Heart right ventricle (tissue), 16 donors: ENCODE data around the gene PDIA5. TPM values are rescaled to one million over a fixed set of nuclear protein-coding genes. Genes with fewer than 3 reads are reported as not detected.
A peak's percentile ranks its signal among the peaks of the same experiment; 100 is the strongest.

Experiments
- ATAC-seq, 8 donors: fragments of 200-7000 bp; cut with Tn5 transposase; one replicate each; pipeline ENCODE4 v1.9.1; 2020; ENCODE audit warnings: mild to moderate bottlenecking in 8 of 8, moderate library complexity in 8 of 8, moderate number of reproducible peaks in 1 of 8
- DNase-seq, 2 donors: peaks; one replicate each; pipeline ENCODE4 v3.0.0-alpha.2; 2020
- H3K27ac ChIP-seq, 10 donors: fragments of 200-600 bp; sonication (generic) in 2 of 10; one replicate each; pipeline versions ENCODE4 v1.5.0 to v1.8.0; 2020 to 2022; ENCODE audit warnings: mild to moderate bottlenecking in 3 of 10
- H3K27me3 ChIP-seq, 7 donors: fragments of 200-600 bp; one replicate each; pipeline ENCODE4 v1.8.0; 2021 to 2022; ENCODE audit warnings: mild to moderate bottlenecking in 2 of 7
- H3K36me3 ChIP-seq, 9 donors: fragments of 200-600 bp; sonication (generic) in 1 of 9; one replicate each; pipeline versions ENCODE4 v1.5.0 to v1.8.0; 2020 to 2022; ENCODE audit warnings: mild to moderate bottlenecking in 2 of 9
- H3K4me1 ChIP-seq, 9 donors: fragments of 200-600 bp; sonication (generic) in 1 of 9; one replicate each; pipeline versions ENCODE4 v1.5.0 to v1.8.0; 2020 to 2022; ENCODE audit warnings: mild to moderate bottlenecking in 4 of 9
- H3K4me3 ChIP-seq, 10 donors: fragments of 200-600 bp; sonication (generic) in 2 of 10; one replicate each; pipeline versions ENCODE4 v1.5.0 to v1.8.0; 2020 to 2022; ENCODE audit warnings: mild to moderate bottlenecking in 7 of 10, moderate library complexity in 2 of 10
- H3K9me3 ChIP-seq, 11 donors: fragments of 200-600 bp in 10 of 11; sonication (generic) in 2 of 11; one replicate each; pipeline versions ENCODE4 v1.5.0 to v1.8.0; 2013 to 2022; ENCODE audit warnings: mild to moderate bottlenecking in 2 of 11, control low read depth in 1 of 11, moderate library complexity in 1 of 11
- CTCF ChIP-seq, 9 donors: fragments of 200-600 bp; sonication (generic) in 2 of 9; IDR thresholded peaks; one replicate each; pipeline versions ENCODE4 v1.5.0 to v1.8.0; 2021 to 2022; ENCODE audit warnings: antibody characterized with exemption in 9 of 9, mild to moderate bottlenecking in 5 of 9, moderate library complexity in 1 of 9
- WGBS, 2 donors: extraction: QIAGEN DNeasy Blood & Tissue Kit; methylation state at CpG; one replicate each; pipeline ENCODE4 v1.1.7; 2013; ENCODE audit warnings: inconsistent platforms in 1 of 2; 5-methylcytosine and 5-hydroxymethylcytosine counted together
- intact Hi-C, 10 donors: fragments of 100-400 bp; cut with DNase I; formaldehyde crosslinking; loops; one replicate each; pipeline versions ENCODE4 v1.11.1 to v1.14.2; 2022
- polyA plus RNA-seq, 2 donors: library from polyadenylated mRNA; stranded (reverse); fragments of 200-250 nt; gene quantifications; one replicate each; pipeline ENCODE4 v1.2.3, GENCODE V29; 2013
- total RNA-seq, 10 donors: library from RNA; stranded (reverse); fragmentation: NEBNext Ultra II Directional in 3 of 10; extraction: Animal tissue kit (Norgen Biotek cat#: 25700) in 3 of 10; gene quantifications; one replicate each; pipeline versions ENCODE4 v1.2.1 to v1.2.4, GENCODE V29; 2021 to 2023
- donor health status: Arrhythmogenic right ventricular cardiomyopathy.
- donor health status: ischemic (EF 13 %, LVEDD 7.1; RV severe dilation, severe dysfunction).
- donor health status: healthy with polysubstance abuse.
- donor health status: DM: no; HTN: yes; CAD: no.
- donor health status: DM: no; HTN: no; CAD: no.
- donor health status: ischemic (EF 25% LVEDD 6.9; RV normal size, moderate dysfunction).
- donor health status: ischemic (EF 25% LVEDD 5.7; RV mildly dilated, moderate dysfunction).
- donor health status: healthy.
- donor health status: DM: yes; HTN: yes; CAD: no.
- donor health status: Ischemic cardiomyopathy.
- donor health status: ischemic (EF 35%, LVEDD 5.7; RV mildly dilated, moderate dysfunction).
- donor health status: nonischemic (EF 11% LVEDD 7.7; RV severe dilation, severe dysfunction).
- donor health status: DM: yes; HTN: yes; CAD: no.
- donor health status: PGD.
- donor health status: ischemic (EF 29% LVEDD 5.4; RV normal size, mild dysfunction).
- donor health status: nonischemic (EF 23%, LVEDD 6.1; RV moderate dilation, normal function).

Gene PDIA5
- total and polyA plus RNA-seq, 12 donors, result 4.2 to 14.6 (median 6.3) TPM

- Histone ChIP-seq H3K27ac (peak overlapping the region in 3 of 10 donors; percentile 7 to 24 (median 11)), H3K9me3 (no peaks in the 10 kb centered on the region), H3K4me3 (no peak overlapping the region), H3K27me3 (no peaks in the 10 kb centered on the region), H3K36me3 (peaks cover 0 to under 1% (median 0%) of the 10 kb centered on the region in 9 donors), H3K4me1 (peaks cover 35 to 78% (median 72%) of the 10 kb centered on the region in 9 donors)
- DNase-seq (peak in 1 of 2 donors; percentile 48), ATAC-seq (peak; percentile 48 to 75 (median 66))
- WGBS, 2 donors, result 13 to 15% methylated on average over 6 of the region's 6 CpGs
- TF ChIP-seq CTCF (IDR thresholded peaks at IDR 0.05), result no peak
- intact Hi-C loops, result no loop called here
Measured at GRCh38 chr3:123084192-123084591, 17.4 kb downstream of the PDIA5 start.

GRCh38 chr3:123084738-123085237, 18.0 kb downstream of the PDIA5 start:
- no peak for TF ChIP-seq CTCF (IDR thresholded peaks at IDR 0.05)
- WGBS, 2 donors, result 61 to 64% methylated on average over 6 of the region's 6 CpGs
- no peak for ATAC-seq
- Histone ChIP-seq H3K9me3 (no peaks in the 10 kb centered on the region), H3K4me3 (no peak overlapping the region), H3K27ac (peak overlapping the region in 3 of 10 donors; percentile 11 to 24 (median 11)), H3K36me3 (peaks cover 0 to 6% (median 0%) of the 10 kb centered on the region in 9 donors), H3K4me1 (peaks cover 40 to 83% (median 77%) of the 10 kb centered on the region in 9 donors), H3K27me3 (no peaks in the 10 kb centered on the region)
- DNase-seq, result no peak
- intact Hi-C loops, result no loop called here

- Histone ChIP-seq H3K27ac (peak overlapping the region in 1 of 10 donors; percentile 10), H3K27me3 (no peaks in the 10 kb centered on the region), H3K4me1 (peaks cover 43 to 88% (median 77%) of the 10 kb centered on the region in 9 donors), H3K4me3 (no peak overlapping the region), H3K9me3 (no peaks in the 10 kb centered on the region), H3K36me3 (peaks cover 0 to 11% (median 0%) of the 10 kb centered on the region in 9 donors)
- ATAC-seq, result no peak
- DNase-seq, result no peak
- 77% methylated on average over 10 of the region's 10 CpGs for whole genome bisulfite sequencing, 2 donors
- no peak for TF ChIP-seq CTCF (IDR thresholded peaks at IDR 0.05)
- intact Hi-C loops, result no loop called here
Measured at GRCh38 chr3:123085293-123085931, 18.6 kb downstream of the PDIA5 start.

- H3K4me1 ChIP-seq, result peaks cover 43 to 86% (median 77%) of the 10 kb centered on the region in 9 donors
- ATAC-seq, result no peak
- H3K36me3 ChIP-seq, result peaks cover 0 to 11% (median 0%) of the 10 kb centered on the region in 9 donors
- no peak overlapping the region for H3K4me3 ChIP-seq
- no peaks in the 10 kb centered on the region for H3K9me3 ChIP-seq
- H3K27ac ChIP-seq, result no peak overlapping the region
- WGBS, 2 donors, result 76 to 77% methylated on average over 5 of the region's 5 CpGs
- intact Hi-C loops, result no loop called here
- H3K27me3 ChIP-seq, result no peaks in the 10 kb centered on the region
- DNase-seq, result no peak
- no peak for TF ChIP-seq CTCF (IDR thresholded peaks at IDR 0.05)
Measured at GRCh38 chr3:123085932-123086627, 19.3 kb downstream of the PDIA5 start.
